GM19023 (cell line): ENCODE data around the gene DNAJC7.
A peak's percentile ranks its signal among the peaks of the same experiment; 100 is the strongest.

Experiments used
- ATAC-seq: cut with Tn5 transposase; IDR thresholded peaks from one replicate; pipeline ENCODE4 v1.9.1; 2021; ENCODE audit warnings: mild to moderate bottlenecking, moderate library complexity; ENCODE audit not compliant: unreplicated experiment

Gene DNAJC7, protein sequence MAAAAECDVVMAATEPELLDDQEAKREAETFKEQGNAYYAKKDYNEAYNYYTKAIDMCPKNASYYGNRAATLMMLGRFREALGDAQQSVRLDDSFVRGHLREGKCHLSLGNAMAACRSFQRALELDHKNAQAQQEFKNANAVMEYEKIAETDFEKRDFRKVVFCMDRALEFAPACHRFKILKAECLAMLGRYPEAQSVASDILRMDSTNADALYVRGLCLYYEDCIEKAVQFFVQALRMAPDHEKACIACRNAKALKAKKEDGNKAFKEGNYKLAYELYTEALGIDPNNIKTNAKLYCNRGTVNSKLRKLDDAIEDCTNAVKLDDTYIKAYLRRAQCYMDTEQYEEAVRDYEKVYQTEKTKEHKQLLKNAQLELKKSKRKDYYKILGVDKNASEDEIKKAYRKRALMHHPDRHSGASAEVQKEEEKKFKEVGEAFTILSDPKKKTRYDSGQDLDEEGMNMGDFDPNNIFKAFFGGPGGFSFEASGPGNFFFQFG

DNA sequence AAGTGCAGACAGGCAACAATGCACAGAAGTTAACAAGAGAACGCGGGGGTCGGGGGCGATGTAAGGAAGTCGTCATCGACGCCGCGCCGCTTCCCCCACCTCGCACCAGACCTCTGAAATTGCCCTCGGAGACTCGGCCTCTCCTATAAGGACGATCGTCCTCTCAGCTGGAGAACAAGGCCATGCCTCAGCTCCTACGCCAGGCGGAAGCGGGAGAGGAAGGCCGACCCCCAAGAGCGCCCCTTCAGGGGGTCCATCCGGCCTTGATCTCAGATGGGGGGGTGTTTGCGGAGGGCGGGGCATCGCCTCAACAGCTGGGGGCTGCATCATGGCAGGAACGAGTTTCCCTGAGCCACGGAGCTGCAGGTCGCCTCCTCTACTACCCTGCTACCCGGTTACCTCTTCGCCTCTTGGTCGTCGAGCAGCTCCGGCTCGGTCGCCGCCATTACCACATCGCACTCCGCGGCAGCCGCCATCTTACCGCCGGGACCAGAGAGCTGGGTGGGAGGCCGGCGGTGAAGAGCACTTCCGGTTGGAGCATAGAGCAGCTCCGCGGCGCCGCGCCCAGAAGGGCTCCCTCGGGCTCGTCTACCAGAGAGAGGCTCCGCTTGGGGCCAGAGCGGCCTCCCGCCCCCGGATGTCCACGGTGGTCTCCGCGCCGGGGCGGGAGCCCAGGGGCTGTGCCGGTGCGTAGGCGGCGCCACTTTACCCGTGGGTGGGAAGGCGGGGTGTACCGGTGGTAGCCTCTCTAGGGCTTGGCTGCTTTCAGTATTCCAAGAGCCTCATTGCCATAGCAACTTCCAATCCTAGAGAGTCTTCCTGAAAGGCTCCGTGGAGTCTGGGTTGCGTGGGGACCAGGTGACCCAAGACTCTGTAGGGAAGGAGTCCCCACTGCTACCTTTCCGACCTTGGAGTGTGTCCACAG lies at the start of gene DNAJC7:
TSS of gene DNAJC7 (minus strand) at position 499 of the 925 bp plus-strand sequence. CDS start at position 476, 23 bp downstream.
- ATAC-seq: peak; percentile 69

DNA sequence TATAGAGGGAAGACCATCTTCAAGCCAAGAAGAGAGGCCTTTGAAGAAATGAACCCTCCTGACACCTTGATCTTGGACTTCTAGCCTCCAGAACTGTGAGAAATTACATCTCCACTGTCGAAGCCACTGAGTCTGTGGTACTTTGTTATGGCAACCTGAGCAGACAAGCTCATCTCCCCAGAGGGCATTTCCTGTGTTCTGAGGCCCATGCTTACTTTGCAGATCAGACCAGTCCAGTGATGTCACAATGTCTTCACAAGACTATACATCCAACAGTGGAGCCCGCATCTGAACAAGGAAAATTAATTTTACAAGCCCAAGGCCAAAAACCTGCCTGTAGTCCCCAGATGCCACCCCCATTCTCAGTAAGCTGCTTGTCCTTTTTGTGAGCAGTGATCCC lies 48.0 kb upstream of the DNAJC7 start:
- no peak for ATAC-seq

- ATAC-seq: no peak
These were observed 45.4 kb upstream of the DNAJC7 start for GRCh38 chr17:42062681-42063080.

GRCh38 chr17:42061646-42062487 lies 44.6 kb upstream of the DNAJC7 start:
- ATAC-seq: no peak

DNA sequence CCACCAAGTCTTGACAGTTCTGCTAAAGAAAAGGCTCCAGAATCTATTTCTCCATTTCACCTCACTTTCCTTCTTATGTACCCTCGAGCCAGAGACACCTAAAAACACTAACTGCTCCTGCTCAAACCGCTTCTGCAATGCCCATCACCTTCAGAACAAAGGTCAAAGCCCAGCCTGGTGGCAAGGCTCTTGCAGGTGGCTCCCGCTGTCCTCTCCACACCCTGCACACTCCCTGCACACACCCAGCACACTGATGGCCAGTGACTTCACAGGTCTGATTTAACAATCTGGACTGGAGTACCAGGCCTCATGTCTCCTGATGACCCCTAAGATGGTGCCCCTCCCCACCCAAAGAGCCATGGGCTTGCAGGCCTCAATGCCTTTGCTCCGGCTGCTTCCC lies 43.0 kb upstream of the DNAJC7 start:
- no peak for ATAC-seq

DNA sequence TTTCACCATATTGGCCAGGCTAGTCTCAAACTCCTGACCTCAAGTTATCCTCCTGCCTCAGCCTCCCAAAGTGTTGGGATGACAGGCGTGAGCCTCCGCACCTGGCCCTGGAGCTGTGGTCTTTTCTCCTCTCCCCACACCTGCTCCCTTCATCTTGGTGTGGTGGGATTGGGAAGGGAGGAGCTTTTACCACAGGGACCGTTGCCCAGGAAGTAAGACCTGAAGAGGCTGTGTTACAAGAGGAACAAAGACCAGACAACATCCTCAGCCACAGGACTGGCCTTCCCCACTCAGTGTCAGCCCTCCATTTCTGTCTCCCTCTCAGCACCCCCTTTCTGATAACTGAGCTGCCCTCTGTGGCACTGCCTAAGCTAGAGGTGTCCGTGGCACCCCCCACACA lies 42.6 kb upstream of the DNAJC7 start:
- no peak for ATAC-seq

DNA sequence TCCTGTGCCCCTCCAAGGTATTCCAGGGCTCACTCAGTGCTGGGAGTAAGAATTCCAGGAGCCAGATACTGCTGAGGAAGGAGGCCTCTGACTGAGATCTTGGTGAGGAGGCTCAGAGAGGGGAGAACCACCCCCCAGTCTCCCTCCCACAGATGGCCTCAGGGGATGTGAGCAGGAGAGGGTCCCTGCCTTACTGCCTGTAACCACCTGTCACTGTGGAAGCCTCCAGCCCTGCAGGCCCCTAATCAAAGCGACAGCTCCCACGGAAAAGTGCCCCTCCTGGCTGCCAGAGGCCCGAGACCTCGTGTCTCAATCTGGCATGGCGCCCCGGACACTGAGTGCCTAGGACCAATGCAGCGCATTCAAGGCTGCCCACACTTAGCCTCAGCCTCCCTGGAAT lies 40.8 kb upstream of the DNAJC7 start:
- ATAC-seq: no peak

DNA sequence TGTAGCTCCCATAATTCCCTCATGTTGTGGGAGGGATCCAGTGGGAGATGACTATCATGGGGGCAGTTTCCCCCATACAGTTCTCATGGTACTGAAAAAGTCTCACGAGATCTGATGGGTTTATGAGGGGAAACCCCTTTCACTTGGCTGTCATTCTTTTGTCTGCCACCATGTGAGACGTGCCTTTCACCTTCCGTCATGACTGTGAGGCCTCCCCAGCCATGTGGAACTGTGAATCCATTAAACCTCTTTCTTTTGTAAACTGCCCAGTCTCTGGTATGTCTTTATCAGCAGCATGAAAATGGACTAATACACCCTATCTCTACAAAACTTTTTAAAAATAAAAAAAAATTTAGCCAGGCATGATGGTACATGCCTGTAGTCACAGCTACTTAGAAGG lies 39.4 kb upstream of the DNAJC7 start:
- ATAC-seq: no peak

DNA sequence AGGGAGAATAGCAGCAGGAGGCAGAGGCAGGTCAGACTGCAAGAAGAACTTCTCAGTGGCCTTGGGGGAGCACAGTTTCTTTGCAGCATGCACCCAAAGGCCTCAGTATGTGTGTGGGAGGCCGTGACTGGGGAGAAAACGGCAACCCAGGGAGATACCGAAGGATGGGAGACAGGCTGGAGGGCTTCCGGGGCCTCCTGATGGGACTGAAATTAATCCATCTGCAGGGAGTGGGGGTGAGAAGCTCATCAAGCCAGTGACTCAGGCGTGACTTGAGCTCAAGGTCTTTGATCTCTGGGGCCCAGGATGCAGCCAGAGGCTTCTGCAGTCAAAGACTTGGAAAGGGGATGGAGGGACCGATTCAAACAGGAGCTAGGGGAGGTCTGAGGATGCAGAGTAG lies 38.3 kb upstream of the DNAJC7 start:
- ATAC-seq: no peak

DNA sequence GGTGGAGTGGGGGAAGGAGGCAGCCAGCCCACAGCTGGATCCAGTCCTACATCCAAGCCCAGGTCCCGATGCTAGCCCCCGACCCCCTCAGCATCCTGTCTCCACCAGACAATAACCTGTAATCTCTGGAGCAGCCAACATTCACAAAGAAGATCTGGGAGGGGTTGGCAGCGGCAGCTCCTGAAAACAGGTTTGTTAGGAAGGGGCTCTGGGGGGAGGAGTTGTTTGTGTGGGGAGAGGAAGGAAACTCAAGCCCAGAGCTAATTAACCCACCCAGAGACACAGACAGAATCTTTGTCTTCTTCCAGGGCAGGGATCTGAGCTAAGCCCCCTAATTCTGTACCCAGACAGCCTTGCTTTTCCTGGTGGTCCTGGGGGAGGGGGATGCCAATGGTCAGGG lies 37.8 kb upstream of the DNAJC7 start:
- ATAC-seq: no peak

DNA sequence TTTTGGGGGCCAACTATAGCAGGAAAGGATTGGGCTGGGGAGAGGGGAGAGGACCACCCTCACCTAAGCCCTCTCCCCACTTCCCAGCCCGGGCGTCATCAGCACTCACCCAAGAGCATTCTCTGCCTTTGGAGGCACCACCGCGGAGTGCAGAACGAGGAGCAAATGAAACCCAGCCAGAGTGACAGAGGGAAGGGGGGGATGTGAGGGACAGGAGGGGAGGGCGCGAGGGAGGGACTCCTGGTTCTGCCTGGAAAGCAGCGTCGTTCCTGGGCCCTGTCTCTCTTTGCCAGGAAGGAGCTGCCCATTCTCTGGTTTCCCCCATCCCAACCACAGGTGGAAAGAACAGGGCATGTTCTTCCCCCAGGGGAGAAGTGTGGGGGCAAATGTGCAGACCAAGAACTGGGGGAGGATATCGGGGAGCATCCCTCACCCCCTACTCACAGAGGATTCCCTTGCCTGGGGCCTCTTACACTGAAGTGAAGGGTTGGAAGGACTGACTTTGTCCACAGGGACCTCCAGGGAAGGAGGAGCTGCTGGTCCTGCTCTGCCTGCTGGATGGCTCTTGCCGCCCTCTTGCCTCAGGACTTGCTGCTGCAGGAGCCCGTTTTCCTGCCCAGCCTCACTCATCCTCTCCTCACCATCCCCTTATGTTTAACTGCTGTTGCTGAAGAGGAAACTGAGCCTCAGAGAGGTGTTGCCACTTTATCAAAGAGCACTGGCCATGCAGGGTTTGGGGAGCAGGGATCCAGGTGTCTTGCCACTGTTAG lies 36.7 kb upstream of the DNAJC7 start:
- ATAC-seq: no peak

GRCh38 chr17:42052346-42052877 lies 35.2 kb upstream of the DNAJC7 start:
- ATAC-seq: no peak

GRCh38 chr17:42051645-42052044 lies 34.4 kb upstream of the DNAJC7 start:
- no peak for ATAC-seq

DNA sequence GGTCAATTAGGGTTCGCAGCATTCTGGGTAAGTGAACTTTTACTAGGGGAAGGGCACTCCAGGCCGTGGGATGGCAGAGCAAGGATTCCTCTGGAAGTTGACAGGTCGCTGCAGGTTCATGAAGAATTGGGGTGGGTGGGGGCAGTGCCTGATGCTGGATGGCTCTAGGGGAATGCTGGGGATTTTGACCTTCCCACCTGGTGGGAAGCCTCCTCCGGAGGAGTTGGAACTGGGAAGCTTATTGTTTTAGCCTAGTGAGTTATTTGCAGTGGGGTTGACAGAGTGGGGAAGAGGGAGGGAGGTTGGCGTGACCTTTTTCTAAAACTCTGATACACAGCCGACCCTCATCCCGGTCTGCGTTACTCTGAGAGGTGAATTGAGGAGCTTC lies 33.8 kb upstream of the DNAJC7 start:
- ATAC-seq: no peak

- no peak for ATAC-seq
These were observed 33.3 kb upstream of the DNAJC7 start, which contains the start of gene C17orf113 for GRCh38 chr17:42050393-42051012. TSS of gene C17orf113 (minus strand) at chr17:42050601. CDS start at chr17:42043376, 7,225 bp downstream.

- ATAC-seq: no peak
These were observed 32.7 kb upstream of the DNAJC7 start for GRCh38 chr17:42049834-42050392.

DNA sequence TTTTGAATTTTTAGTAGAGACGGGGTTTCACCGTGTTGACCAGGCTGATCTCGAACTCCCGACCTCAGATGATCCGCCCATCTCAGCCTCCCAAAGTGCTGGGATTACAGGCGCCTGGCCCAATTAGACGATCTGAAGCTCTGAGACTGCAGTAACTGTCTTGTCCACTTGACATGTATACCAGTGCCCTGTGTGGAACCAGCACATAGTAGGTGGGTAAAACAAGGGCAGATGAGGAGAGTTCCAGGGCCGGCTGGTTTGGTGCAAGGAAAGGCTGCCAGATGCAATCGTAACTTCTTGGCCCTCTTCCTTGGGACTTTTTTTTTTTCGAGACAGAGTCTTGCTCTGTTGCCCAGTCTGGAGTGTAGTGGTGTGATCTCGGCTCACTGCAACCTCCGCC lies 30.1 kb upstream of the DNAJC7 start:
- ATAC-seq: no peak

GRCh38 chr17:42045719-42046118 lies 28.5 kb upstream of the DNAJC7 start:
- ATAC-seq: no peak
